Activated CD4-positive, alpha-beta T cell treated with anti-CD3 and anti-CD28 coated beads, Interleukin-2, amount 50 U/mL, for 1 hour (primary cell): ENCODE results near the gene CACNA1F.
A peak's percentile ranks its signal among the peaks of the same experiment; 100 is the strongest.

Experiments
- DNase-seq: peaks from one replicate; pipeline ENCODE4 v3.0.0-alpha.2; 2020

The CACNA1F gene

DNA sequence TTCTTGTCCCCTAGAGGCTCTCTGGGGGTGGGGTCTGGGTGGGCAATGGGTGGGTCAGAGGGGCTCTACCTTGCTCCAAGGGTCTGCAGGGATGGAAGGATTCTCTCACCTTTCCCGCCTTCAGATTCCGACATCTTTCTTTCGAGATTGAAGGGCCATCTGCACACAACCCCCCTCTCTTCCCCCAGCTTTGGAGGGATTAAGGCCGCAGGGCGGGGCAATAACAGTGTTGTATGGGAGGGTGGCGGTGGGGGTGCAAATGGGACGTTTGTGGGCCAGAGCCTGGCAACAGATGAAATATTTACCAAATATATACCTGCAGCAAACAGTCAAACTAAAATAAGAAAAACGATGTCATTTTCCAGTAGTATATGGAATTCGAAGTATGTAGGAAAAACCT is at the start of gene CACNA1F:
TSS of gene CACNA1F (minus strand) at position 165 of the 400 bp plus-strand sequence. CDS start at position 134, 31 bp downstream.
- no peak for DNase-seq

DNA sequence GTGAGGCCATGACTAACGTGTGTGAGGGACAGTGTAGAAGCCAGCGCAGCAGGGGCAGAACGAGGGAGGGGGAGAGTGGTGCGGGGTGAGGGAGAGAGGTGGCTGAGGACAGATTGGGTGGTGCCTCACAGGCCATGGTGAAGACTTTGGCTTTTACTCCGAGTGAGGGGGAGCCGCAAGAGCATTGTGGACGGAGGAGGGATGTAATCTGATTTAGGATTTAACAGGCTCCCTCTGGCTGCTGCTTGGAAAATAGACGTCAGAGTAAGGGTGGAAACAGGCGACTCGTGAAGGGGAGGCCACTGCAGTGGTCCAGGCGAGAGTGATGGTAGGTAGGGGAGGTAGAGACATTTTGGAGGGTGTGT is 49.5 kb upstream of the CACNA1F start:
- no peak for DNase-seq

DNA sequence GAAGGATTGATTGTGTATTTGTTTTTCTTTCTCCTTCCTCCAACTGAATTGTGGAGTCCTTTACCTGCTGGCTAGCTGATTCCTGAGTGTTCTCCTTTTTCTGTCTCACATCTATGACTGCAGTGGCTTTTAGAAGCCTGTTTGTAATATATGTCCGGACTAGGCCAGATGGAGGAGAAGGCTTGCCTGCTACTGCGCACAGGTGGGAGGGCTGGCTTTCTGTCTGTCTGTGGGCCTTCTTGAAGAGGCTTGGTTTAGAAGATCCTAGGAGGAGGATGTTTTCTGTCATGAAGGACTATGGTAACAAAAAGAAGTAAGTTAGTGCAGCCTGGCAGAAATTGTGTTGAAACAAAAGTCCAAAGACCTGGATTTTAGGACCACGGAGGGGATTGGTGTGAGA is 44.9 kb upstream of the CACNA1F start:
- no peak for DNase-seq

DNA sequence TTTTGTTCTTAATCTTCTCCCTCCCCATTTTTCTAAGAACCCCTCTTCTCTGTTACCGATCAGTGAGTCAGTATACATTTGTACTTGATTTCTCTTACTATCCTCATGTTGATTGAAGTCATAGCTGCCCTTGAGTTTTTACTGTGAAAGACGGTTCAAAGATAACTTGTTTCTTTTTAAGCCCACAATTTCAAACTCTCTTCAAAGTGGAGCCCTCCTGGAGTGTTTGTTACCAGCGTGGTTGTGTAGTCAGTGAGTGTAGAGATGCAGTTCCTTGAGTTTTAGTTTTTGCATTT is 44.3 kb upstream of the CACNA1F start:
- DNase-seq, result no peak

DNA sequence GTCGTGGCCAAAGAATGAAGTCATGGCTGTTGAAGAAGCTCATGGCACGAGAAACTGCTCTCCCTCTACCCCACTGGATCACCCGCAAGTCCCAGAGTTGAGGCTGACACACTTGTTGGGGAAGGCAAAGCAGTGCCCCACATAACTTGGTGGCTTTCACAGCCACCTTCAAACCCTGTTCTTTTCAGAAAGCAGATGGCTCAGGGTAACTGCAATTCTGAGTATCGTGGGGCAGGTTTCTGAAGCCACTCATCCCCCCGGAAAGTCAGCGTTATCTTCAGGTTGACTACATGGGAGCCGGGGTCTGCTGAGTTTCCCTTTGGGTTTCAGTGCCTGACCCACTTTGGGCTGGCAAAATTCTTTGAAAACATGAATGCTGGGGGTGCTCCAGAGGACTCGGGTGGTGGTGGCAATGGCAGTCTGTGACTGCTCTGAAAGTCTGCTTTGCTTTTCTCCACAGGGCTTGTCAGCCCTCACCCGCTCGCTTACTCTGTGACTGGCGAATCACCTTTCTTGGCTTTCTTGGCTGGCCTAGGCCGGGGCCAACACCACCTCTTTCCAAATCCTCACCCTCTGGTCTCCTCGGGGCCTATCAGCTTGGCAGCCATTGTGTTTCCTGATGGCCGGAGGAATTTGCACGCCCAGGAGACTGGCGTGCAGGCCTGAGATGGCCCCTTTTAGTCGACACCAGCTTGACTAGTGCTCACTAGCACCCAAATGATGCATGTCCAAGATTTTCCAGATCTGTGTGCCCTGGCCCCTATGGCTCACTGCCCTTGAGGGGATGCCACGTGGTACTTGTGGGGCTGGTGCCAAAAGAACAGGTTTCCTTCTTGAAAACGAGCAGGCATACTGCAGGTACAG is 43.8 kb upstream of the CACNA1F start:
- no peak for DNase-seq

DNA sequence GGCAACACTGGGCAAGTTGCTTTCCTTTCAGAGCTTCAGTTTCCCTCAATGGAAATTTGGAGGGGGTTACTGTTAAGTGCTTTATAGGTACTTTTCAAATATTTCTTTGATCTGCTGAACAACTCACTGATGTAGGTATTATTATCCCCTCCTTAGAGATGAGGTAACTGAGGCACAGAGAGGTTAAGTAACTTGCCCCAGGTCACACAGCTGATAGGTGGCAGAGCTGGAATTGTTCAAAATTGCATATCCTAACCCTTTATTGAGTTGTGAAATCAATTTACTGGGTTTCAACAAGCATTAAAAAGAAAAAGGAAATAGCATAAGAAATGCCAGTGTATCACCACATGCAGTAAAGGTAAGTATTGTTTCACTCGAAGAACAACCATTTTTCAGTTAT is 43.1 kb upstream of the CACNA1F start:
- DNase-seq, result no peak

DNA sequence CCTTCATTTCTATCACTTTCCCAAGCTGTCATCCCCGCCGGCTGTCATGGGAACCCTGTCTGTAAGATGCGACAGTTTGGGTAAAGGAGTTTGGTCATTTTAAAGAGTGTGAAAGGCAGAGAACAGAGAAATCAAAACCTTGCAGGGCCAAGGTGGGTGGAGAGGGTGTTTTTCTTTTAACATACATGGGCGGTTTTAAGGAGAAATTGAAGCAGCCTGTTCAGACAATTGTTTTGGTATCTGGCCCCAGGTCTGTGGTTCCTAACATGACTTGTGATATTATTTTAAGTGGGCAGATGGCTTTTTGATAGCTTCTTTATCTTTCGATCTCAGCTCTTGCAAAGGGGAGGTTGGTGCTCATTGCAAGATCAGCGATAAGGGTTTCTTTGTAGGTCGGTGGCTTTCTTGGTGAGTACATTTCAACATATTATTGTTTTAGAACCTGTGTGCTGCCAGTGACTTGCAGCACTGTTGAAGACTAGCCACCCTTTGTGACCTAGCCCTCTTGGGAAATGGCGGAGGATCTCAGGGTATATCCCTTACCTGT is 40.1 kb upstream of the CACNA1F start:
- DNase-seq, result peak; percentile 9

DNA sequence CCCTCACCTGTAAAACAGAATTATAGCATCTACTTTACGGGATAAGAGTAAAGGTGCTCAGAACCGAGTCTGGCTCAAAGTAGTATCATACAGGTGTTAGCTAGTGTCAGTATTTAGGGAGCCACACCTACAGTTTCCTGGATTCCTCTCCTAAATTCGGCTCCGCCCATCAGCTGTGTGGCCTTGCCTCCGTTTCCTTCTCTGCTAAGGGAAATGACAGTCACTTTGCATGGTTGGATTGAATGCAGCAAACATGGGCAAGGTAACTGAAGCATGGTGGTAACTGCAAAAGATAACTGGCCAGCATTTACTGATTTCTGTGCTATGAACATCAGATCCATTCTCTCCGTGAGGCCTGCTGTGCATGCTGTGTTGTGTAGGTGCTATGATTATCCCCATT is 39.3 kb upstream of the CACNA1F start:
- peak; percentile 5 for DNase-seq

DNA sequence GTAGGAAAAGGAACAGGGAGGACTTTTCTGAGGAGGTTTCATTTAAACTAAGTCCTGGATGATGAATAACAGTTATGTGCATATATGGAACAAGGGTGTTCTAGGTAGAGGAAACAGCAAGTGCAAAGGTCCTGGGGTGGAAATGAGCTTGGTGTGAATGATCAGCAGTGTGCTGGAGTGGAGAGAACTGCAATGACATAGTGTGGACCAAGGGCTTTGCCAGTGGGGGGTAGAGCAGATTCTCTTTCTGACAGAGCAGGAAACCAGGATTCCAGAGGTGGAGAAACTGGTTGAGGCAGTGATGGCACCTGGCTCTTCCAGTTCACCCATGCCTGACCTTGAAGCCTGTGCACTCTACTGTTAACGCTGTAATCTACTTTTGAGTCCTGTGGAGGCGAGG is 38.2 kb upstream of the CACNA1F start:
- DNase-seq, result no peak

DNA sequence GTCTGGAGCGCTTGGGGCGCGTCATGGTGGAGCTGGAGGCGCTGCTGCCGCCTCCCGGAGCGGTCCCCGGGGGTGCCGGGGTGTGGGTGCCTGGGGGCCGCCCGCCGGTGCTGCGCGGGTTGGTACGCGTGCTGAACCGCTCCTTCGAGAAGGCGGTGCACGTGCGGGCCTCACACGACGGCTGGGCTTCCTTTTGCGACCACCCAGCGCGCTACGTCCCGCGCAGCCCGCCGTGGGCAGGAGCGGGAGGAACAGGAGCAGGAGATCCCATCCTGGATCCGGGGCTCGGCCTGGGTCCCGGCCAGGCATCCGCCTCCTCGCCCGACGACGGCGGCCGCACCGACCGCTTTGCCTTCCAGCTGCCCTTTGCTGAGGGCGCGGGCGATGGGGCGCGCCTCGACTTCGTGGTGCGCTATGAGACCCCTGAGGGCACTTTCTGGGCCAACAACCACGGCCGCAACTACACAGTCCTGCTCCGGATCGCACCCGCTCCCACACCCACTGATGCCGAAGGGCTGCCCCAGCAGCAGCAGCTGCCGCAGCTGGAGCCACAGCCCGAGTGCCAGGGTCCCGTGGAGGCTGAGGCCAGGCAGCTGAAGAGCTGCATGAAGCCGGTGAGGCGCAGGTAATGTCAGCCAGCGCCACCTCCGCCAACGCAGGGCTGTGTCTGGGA is 37.2 kb upstream of the CACNA1F start:
- no peak for DNase-seq

DNA sequence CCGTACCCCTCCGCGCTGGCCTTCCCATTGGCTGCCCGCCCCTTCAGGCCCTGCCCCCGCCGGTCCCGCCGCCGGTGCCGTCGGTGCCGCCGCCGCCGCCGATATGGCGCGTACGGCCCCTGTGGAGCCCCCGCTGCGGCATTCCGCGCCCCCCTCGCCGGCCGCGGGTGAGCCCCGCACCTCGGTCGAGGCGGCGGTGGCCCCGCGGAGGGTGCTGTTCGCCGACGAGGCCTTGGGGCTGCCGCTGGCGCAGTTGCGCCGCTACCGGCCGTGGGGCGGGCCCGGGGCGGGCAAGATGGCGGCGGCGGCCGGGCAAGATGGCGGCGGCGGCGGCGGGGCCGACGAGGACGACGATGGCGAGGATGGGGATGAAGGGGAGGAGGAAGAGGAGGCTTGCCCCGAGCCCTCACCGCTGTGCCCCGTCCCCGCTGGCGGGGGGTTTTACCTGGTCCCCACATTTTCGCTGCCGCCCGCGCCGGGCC is 36.7 kb upstream of the CACNA1F start, which contains the start of gene PPP1R3F:
TSS of gene PPP1R3F (plus strand) at position 27 of the 482 bp plus-strand sequence. CDS start at position 104, 77 bp downstream.
- no peak for DNase-seq

DNA sequence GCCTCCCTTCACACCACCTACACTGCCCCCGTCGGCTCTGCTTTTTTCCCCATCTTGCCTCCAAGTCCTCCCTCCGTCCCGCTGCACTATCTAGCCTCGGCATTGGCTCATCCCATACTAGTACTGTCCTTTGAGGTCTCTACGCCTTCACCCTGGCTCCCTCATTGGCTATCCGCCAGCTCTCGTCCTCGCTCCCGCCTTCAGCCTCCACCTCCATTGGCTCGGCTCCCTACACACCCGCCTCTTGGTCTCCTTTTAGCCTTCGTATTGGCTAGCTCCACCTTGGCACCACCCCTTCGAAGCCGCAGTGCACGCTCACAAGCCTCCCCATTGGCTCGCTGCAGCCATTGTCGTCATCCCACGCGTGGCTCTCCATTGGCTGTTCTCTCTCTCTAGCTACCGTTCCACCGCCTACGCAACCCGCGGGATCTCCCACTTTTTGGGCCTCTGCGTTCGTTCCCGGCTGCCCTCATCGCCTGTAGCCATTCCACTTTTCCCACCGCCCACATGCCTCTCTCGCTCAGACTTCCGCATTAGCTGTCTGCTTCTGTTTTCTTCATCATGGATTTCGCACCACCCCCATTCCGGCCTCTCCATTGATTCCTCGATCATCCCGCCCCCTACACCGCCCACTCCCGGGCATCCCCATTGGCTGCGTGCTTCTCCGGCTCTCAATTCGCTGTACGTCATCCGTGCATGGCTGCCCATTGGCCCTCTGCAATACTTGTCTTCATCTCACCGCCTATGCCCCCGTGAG is 36.0 kb upstream of the CACNA1F start:
- peak; percentile 90 for DNase-seq

DNA sequence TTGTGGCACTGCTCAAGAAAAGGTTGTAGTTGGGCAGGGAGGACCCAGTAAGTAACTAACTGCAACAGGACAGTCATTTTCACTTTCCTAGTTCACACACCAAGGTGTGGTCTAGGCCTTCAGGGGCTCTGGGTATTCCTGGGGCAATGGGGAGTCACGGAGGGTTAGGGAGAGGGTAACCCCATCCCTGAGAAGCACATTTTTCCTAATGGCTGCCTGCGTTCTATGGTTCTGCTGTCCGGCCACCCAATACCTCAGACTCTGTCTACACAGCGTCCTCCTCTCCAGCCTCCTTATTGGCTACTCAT is 35.5 kb upstream of the CACNA1F start:
- DNase-seq, result no peak

DNA sequence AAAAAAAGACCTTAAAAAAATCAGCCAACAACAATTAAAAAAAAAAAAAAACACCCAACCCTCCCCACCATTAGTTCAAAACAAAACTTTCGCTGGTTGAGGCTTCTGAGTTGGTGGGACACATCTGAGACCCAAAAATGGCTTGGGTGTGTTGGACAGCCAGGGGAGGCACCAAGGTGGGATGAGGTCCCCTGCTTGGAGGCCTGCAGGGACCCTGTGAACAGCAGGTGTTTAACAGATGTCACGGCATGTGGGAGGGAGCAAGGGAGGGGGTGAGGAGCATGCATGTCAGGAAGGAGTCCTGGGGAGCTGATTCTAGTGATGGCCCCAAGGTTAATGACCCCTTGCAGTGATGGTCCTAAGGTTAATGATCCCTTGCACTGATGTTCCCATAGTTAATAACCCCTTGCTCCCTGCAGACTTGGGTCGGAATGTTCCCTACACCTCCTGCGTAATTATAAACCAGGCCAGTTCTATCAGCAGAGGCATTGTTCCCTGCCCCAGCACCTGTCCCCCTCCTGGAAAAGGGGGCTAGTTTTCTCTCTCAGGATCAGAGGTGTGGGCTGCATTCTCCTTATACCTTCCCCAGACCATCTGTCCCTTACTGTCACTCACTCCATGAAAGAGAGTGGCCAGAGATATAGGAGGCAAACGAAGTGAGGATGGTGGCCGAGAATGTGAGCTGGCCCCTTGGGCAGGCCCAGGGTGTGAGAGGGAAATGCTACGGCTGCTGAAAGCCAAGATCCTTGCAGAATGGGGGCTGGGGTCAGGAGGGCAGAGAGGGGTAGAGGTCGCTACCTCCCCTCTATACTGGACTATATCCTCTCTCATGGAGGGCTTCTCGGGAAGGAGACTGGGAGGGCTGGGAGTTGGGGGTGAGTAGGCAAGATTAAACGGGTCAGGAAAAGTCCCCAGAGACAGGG is 33.6 kb upstream of the CACNA1F start:
- no peak for DNase-seq

DNA sequence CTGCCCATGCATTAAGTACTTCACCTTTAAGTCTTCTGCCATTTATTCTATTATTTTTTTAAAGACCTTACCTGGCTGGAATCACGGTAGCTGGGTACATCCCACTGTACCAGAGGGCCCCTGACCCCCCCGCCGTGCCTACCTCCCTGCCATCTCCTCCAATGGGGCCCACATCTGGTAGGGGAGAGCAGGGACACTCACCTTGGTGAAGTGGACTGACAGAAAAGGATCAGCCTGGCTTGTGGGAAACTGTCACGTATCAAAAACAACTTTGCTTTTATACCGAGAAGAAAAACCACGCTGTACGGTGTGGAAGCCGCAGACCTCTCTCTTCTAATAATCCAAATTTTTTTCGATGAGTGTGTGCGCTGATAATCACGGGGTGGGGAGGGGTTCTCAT is 31.3 kb upstream of the CACNA1F start, which contains the start of gene FOXP3:
TSS of gene FOXP3 (minus strand) at position 251 of the 400 bp plus-strand sequence. CDS start 6,205 bp downstream, outside the sequence.
- DNase-seq, result no peak

DNA sequence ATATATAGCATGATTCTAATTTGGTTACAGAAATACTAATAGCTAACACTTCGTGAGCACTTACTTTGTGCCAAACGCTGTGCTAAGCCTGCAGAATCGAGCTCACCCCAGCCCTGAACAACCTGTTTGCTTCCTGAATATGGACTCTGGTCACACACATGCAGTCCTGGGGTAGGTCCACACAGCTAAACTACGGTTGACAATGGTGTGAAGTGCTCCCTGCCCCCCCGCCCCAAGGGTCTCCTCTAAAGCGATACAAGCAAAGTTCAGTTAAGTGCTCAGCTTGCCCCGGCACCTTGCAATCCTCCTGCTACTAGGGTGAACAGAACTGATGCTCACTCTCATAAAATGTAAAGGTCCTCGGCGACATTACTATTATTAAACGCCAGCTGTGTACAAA is 30.5 kb upstream of the CACNA1F start:
- DNase-seq, result no peak

DNA sequence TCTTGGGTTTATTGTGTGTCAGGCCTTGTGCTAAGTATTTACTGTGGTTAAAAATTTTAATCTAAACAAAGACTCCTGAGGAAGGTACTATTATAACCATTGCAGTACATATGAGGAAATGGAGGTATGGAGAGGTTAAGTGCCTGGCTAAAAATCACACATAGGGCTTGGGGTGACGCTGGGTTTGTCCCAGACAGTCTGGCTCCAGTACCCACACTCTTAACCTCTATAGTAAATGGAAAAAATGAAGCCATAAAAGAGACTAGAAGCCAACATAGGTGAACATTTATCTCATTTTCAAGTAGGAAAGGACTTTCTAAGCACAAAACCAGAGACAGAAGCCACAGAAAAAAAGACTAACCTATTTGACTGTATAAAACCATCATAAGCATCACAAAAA is 29.5 kb upstream of the CACNA1F start:
- no peak for DNase-seq

DNA sequence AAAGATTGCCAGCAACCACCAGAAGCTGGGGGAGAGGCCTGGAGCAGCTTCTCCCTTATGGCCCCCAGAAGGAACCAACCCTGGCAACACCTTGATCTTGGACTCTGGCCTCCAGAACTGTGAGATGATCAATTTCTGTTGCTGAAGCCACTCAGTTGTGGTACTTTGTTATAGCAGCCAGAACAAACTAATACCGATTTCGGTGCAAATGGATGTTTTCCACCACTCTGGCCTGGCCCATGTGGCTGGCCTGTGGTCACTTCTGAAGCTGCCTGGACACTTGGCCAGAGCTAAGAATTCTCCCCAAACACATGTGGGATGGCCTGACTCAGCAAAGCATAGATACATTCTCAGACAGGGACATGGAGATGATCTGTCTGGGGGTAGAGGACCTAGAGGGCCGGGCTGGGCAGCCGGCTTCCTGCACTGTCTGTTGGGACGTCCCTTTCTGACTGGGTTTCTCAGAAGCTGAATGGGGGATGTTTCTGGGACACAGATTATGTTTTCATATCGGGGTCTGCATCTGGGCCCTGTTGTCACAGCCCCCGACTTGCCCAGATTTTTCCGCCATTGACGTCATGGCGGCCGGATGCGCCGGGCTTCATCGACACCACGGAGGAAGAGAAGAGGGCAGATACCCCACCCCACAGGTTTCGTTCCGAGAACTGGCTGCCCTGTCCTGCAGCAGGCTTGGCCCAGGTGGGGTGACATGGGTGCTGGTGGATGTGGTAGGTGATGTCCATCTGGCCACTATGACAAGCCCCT is 27.3 kb upstream of the CACNA1F start:
- DNase-seq, result no peak

DNA sequence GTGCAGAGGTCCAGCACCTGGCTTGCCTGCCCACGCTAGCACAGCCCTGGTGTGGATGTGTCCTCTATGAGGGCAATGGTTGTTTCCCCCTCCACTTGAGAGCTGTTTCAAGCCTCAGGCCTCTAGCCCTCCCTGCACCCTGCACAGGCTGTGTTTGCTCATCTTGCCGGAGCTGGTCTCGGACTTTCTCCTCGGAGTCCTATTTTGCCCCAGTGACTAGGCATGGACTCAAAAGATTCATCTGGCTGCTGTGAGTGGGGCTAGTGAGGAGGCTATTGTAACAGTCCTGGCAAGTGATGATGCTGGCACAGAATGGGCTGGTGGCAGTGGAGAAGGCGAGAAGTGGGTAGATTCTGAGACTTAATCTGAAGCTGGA is 25.6 kb upstream of the CACNA1F start:
- DNase-seq, result no peak

DNA sequence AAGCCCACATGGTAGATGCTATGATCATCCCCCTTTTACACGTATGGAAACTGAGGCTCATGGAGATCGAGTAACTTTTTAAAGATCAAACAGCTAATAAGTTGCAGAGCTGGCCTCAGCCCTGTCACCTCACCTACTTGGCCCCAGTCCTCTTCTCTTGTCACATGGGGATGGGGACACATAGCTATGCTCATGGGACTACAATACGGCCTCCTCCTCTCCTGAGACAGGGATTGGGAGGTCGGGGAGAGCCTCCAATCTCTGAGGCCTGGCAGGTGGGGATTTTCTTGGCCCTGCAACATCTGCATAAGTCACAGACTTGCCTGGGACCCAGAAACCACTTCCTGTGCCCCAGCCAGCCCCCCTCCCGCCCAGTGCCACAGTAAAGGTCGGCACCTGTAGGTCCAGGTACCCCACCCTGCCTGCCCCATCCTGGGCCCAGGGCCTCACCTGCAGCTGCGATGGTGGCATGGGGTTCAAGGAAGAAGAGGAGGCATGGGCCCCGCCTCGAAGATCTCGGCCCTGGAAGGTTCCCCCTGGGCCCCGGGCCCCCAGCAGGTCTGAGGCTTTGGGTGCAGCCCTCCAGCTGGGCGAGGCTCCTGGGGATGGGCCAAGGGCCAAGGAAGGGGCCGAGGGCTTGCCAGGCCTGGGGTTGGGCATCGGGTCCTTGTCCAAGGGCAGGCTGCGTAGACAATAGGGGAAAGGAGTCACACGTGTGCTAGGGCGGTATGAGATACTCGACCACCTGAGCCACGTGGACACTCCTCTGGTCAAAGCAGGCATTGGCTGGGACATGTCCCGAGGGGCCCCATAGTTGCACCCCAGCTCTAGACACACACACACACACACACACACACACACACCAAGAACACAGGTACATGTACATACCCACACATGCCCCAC is 25.0 kb upstream of the CACNA1F start:
- DNase-seq, result peak; percentile 11
